ENCODE measurements around the gene C1QTNF1.

- no peak for TF ChIP-seq CTCF (IDR thresholded peaks at IDR 0.05)
- TF ChIP-seq EZH2 (IDR thresholded peaks at IDR 0.05; ENCODE audit: borderline replicate concordance, insufficient read depth, low read depth, low read length, poor library complexity, severe bottlenecking): no peak
Observed at GRCh38 chr17:79071161-79071740, 47.3 kb downstream of the C1QTNF1 start.

All from B cell (primary cell).